SIG-M5 treated with dmso at 0.1 percent for 504 hours (cell line): ENCODE results near the gene BSCL2.
A peak's percentile ranks its signal among the peaks of the same experiment; 100 is the strongest.
"Not testable (repeated sequence)": the region's sequence is repeated elsewhere in the genome, so short reads cannot be mapped to it uniquely, and the experiment has no call there.

Experiments used
- DNase-seq: peaks from one replicate; lab custom pipeline; 2025; ENCODE audit not compliant: unreplicated experiment; lab: John Stamatoyannopoulos, UW

BSCL2 gene

GRCh38 chr11:62719302-62719978 is 12.2 kb upstream of the BSCL2 start:
- DNase-seq, result no peak

DNA sequence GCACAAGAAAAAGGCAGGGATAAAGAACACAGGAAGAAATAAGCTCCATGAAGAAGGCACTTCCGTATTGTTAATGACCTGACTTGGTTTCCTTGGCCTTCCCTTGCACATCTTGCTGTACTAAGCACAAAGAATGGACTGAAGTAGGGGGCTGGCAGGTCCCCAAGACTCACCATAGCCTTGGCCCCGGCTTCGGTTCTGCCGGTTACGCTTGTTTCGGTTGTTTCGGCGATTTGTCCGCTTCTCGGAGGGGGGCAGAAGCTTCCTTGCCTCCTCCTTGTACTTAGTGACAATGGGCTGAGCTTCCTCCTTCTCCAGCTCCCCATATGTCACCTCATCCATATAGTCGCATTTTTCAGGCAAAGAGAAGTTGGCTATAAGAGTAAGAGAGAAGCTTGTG is 9.6 kb upstream of the BSCL2 start:
- no peak for DNase-seq

- no peak for DNase-seq
Measured at GRCh38 chr11:62716206-62716605, 9.0 kb upstream of the BSCL2 start.

GRCh38 chr11:62715150-62716130 is 8.2 kb upstream of the BSCL2 start:
- no peak for DNase-seq

- no peak for DNase-seq
Measured at GRCh38 chr11:62713343-62713742, 6.1 kb upstream of the BSCL2 start.

GRCh38 chr11:62712861-62713260 is 5.6 kb upstream of the BSCL2 start:
- DNase-seq, result no peak

GRCh38 chr11:62712276-62712812 is 5.1 kb upstream of the BSCL2 start:
- DNase-seq, result no peak

GRCh38 chr11:62710001-62710345 is 2.7 kb upstream of the BSCL2 start:
- no peak for DNase-seq

DNA sequence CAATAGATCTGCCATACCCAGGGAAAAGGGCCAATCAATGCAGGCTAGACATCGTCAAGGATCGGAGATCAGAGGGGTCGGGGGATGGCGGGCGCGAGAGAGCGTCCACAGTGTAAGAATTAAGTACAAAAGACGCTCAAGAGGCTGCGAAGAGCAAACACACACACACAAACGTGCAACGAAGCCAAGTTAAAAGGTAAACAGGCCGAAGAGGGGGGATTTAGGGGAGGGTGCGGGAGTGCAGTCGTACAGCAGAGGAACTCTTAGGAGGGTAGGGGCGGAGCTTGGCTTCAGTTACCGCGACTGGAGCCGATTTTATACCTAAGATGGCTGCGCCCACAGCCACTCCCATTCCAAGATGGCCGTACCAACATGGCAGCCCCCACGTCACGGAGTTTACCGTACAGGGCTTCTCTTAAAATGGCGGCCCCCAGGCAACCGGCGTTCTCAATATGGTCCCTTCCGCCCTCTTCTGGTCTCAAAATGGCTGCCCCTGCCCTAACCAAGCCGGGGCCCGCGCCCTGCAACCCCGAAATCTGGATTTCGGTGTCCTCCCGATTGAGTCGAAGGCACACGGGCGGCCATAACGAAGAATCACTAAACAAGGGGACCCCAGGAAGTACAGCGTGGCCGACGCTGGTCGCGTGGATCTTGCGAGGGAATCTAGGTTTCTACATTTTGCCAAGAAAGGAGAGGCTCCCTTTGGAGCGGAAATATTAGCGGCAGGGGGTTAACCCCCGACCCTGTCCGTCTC is 2.2 kb upstream of the BSCL2 start:
- peak; percentile 96 for DNase-seq

- DNase-seq, result no peak
Measured at GRCh38 chr11:62708793-62709192, 1.6 kb upstream of the BSCL2 start.

DNA sequence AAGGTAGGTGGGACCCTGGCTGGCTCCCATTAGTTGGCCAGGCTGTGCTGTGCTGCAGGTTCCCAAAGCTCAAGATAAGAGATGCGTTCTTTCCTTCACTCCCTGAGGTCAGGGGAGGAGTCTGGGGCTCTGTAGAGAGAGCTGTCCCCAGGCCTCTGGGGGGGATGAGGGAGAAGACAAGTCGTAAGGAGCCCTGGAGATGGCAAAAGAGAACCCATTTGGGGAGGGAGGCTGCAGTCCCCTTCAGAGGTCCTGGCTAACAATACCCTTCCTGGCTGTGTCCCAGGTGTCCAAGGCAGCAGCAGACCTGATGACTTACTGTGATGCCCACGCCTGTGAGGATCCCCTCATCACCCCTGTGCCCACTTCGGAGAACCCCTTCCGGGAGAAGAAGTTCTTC is 1.2 kb upstream of the BSCL2 start:
- DNase-seq, result no peak

- DNase-seq, result no peak
Measured at GRCh38 chr11:62706850-62707247, 375 bp downstream of the BSCL2 start.

DNA sequence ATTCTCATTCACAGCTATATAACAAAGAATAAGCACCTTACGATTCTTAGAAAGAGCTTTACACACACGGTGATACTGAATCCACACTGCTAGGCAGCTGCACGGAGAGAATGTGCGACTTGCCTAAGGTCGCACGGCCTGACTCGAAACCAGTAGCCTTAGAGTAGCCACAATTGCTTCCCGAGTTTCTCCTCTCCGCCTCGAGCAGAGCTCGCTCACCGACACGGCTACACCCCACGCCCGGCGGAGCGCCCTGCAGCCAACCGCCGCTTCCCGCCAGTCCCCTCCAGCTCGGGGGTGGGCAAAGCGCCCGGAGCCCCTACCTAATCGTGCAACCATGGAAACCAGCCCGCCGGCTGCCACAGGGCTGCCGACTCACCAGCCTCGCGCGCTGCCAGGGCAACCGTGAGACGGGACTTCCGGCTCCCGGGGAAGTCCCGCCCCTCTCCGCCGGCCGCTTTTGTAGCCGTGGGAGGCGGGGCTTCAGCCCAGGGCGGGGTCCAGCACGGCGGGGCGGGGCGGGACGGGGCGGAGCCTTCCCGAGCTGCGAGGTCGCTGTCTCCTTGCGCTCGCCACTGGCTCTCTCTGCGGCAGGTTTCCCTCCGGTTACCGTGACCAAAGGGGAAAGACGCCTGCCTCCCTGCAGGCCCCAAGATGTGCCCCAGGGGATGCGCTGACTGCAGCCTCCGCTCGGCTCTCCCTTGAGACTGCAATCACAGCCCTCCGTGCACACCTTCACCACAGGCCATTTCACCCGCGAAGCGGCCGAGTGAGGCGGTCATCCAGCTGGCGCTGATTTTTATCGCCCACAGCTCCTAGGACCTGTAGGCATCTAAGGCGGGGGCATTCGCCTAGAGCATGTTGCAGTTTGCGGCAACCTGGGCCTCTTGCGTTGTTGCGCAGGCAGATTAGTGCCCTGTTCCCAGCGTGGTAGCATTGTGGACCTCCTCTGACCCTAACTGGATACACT is 1.1 kb downstream of the BSCL2 start:
- peak; percentile 86 for DNase-seq

GRCh38 chr11:62705413-62705812 is 1.8 kb downstream of the BSCL2 start:
- no peak for DNase-seq

DNA sequence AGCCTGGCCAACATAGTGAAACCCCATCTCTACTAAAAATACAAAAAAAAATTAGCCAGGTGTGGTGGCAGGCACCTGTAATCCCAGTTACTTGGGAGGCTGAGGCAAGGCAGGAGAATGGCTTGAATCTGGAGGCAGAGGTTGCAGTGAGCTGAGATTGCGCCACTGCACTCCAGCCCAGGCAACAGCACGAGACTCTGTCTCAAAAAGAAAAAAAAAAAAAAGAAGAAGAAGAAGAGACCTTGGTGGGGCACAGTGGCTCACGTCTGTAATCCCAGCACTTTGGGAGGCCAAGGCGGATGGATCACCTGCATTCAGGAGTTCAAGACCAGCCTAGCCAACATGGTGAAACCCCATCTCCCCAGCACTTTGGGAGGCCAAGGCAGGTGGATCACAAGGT is 3.3 kb downstream of the BSCL2 start:
- not testable (repeated sequence) for DNase-seq

GRCh38 chr11:62702246-62702645 is 5.0 kb downstream of the BSCL2 start:
- DNase-seq, result no peak

GRCh38 chr11:62694455-62695167 is 12.6 kb downstream of the BSCL2 start:
- peak; percentile 68 for DNase-seq

DNA sequence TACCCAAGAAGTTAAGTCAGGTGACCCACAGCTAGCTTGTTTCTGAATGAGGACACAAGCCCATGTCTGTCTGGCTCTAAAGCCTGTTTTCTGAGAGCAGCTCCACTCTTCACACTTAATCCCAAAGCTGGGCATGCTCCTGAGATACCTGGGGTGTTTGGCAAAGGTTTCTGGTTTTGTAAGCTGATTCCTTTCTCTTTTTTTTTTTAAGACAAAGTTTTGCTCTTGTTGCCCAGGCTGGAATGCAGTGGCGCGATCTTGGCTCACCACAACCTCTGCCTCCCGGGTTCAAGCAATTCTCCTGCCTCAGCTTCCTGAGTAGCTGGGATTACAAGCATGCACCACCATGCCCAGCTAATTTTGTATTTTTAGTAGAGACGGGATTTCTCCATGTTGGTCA is 13.6 kb downstream of the BSCL2 start:
- DNase-seq, result not testable (repeated sequence)

DNA sequence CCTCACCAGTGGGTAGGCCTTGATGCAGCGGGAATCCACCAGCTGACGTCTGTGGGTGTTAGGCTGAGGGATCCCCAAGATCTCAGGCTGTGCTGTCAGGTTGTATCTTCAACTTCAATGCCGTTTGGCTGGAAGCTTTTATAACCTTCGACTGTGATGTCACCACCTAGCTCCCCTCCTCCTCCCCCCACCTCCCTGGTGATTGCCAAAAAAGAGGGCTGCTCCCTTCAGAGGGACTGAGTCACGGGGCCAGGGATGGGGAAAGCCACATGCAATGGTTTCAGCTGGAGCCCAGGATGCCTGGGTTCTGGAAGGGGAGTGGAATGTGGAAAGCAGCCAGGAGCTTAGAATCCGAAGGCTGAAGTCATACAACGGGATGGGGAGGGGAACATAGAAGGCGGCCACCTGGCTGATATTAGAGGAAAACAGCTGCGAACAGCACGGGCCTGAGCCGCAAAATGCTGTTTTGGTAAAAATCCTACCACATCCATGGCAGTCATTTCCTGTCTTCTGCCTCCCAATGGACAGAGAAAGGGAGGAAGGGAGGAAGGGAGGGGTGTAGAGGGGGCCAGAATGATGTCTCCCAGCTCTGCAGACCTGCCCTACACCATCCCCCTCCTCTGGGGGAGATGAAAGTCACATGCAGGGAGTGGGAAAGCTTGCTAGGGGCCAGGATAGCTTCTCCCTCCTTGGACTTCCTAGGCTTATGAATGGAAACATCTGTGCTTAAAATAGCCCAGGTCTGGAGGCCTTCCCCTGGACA is 17.6 kb downstream of the BSCL2 start, which contains the start of gene LRRN4CL:
Gene LRRN4CL (minus strand): TSS at position 110 of the 763 bp plus-strand sequence. CDS start 1,022 bp downstream, outside the sequence.
- no peak for DNase-seq
